DND-41 (cell line): Measurements from ENCODE around the gene NUDT6.

Experiments used
- ATAC-seq: fragments of 200-7000 bp; cut with Tn5 transposase; 3 replicates; pipeline ENCODE4 v1.9.1; 2021; ENCODE audit warnings: low read depth; ENCODE audit not compliant: insufficient read depth
- DNase-seq: peaks from one replicate; pipeline ENCODE4 v3.0.0-alpha.2; 2020
- H2AFZ ChIP-seq: 2 replicates; pipeline ENCODE4 v1.6.0; 2012; ENCODE audit warnings: low read depth, low read length
- H3K27ac ChIP-seq: 2 replicates; pipeline ENCODE4 v1.5.1; 2012; ENCODE audit warnings: low read length, inconsistent platforms
- H3K27me3 ChIP-seq: fragments of 200-600 bp; sonication (generic); 2 replicates; pipeline ENCODE4 v1.6.0; 2012; ENCODE audit warnings: low read length, mild to moderate bottlenecking, inconsistent platforms; ENCODE audit not compliant: insufficient read depth, poor library complexity
- H3K36me3 ChIP-seq: 2 replicates; pipeline ENCODE4 v1.5.1; 2012; ENCODE audit warnings: low read length, inconsistent platforms; ENCODE audit not compliant: insufficient read depth
- H3K4me1 ChIP-seq: 2 replicates; pipeline ENCODE4 v1.5.1; 2012; ENCODE audit warnings: mild to moderate bottlenecking, low read length; ENCODE audit not compliant: insufficient read depth
- H3K4me2 ChIP-seq: 2 replicates; pipeline ENCODE4 v1.6.0; 2012; ENCODE audit warnings: mild to moderate bottlenecking, moderate library complexity, low read length, inconsistent platforms; ENCODE audit not compliant: insufficient read depth
- H3K4me3 ChIP-seq, 2 experiments: fragments of 200-600 bp in 1 of 2; shearing (Covaris generic) in 1 of 2; 2 replicates each; pipeline ENCODE4 v1.5.1; 2012 to 2016; ENCODE audit warnings: inconsistent platforms in 2 of 2, low read length in 2 of 2, mild to moderate bottlenecking in 2 of 2, low read depth in 1 of 2, moderate library complexity in 1 of 2
- H3K79me2 ChIP-seq: 2 replicates; pipeline ENCODE4 v1.6.0; 2012; ENCODE audit warnings: low read length, inconsistent platforms; ENCODE audit not compliant: insufficient read depth
- H3K9ac ChIP-seq: 2 replicates; pipeline ENCODE4 v1.6.0; 2012; ENCODE audit warnings: low read depth, mild to moderate bottlenecking, inconsistent platforms, low read length, moderate library complexity
- H3K9me3 ChIP-seq: 2 replicates; pipeline ENCODE4 v1.5.1; 2012; ENCODE audit warnings: low read length, moderate library complexity, mild to moderate bottlenecking, inconsistent platforms; ENCODE audit not compliant: insufficient read depth, severe bottlenecking
- H4K20me1 ChIP-seq: 2 replicates; pipeline ENCODE4 v1.6.0; 2012; ENCODE audit warnings: low read length; ENCODE audit not compliant: insufficient read depth
- EZH2 ChIP-seq: IDR thresholded peaks from 3 replicates; pipeline ENCODE4 v1.6.1; 2012; ENCODE audit warnings: borderline replicate concordance, low read depth, mild to moderate bottlenecking, moderate library complexity, low read length, inconsistent platforms; ENCODE audit not compliant: severe bottlenecking
- TF ChIP-seq, protein P1 (sequence below): IDR thresholded peaks from 2 replicates; pipeline ENCODE4 v1.5.1; 2012; ENCODE audit warnings: borderline replicate concordance, low read length, moderate library complexity, mild to moderate bottlenecking; ENCODE audit not compliant: poor library complexity, severe bottlenecking; ENCODE audit errors: extremely low read depth

Gene NUDT6

GRCh38 chr4:122901247-122902010, 21.0 kb downstream of the NUDT6 start:
- no peaks in the 10 kb centered on the region for H3K36me3 ChIP-seq
- no peaks in the 10 kb centered on the region for H3K79me2 ChIP-seq
- ATAC-seq (no peak), DNase-seq (no peak)
- no peaks in the 10 kb centered on the region for H4K20me1 ChIP-seq
- no peaks in the 10 kb centered on the region for H3K9me3 ChIP-seq
- H3K4me3 ChIP-seq: no peak overlapping the region
- no peak overlapping the region for H2AFZ ChIP-seq
- H3K4me1 ChIP-seq: no peaks in the 10 kb centered on the region
- no peak overlapping the region for H3K4me2 ChIP-seq
- TF ChIP-seq EZH2: no peak
- TF ChIP-seq, protein P1, sequence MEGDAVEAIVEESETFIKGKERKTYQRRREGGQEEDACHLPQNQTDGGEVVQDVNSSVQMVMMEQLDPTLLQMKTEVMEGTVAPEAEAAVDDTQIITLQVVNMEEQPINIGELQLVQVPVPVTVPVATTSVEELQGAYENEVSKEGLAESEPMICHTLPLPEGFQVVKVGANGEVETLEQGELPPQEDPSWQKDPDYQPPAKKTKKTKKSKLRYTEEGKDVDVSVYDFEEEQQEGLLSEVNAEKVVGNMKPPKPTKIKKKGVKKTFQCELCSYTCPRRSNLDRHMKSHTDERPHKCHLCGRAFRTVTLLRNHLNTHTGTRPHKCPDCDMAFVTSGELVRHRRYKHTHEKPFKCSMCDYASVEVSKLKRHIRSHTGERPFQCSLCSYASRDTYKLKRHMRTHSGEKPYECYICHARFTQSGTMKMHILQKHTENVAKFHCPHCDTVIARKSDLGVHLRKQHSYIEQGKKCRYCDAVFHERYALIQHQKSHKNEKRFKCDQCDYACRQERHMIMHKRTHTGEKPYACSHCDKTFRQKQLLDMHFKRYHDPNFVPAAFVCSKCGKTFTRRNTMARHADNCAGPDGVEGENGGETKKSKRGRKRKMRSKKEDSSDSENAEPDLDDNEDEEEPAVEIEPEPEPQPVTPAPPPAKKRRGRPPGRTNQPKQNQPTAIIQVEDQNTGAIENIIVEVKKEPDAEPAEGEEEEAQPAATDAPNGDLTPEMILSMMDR: no peak
- H3K27me3 ChIP-seq: no peaks in the 10 kb centered on the region
- no peak overlapping the region for H3K27ac ChIP-seq
- H3K9ac ChIP-seq: no peak overlapping the region

DNA sequence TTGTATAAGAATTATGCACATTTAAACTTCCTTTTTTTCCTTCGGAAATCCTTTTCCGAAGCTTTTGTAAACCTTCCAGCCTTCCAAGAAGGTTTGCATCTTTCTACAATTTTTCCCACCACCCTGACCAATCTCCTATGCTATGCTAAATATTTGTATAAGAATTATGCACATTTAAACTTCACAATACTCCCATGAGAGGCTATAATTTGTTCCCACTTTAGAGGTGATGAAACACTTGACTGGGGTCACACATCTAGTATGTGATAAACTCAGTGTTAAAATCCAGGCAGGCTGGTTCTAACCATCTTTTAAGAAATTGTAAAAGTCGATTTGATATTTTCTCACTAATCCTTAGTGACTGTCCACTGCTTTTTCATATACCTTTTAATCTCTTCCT, 22.1 kb downstream of the NUDT6 start:
- TF ChIP-seq EZH2: no peak
- TF ChIP-seq, protein P1: no peak

DNA sequence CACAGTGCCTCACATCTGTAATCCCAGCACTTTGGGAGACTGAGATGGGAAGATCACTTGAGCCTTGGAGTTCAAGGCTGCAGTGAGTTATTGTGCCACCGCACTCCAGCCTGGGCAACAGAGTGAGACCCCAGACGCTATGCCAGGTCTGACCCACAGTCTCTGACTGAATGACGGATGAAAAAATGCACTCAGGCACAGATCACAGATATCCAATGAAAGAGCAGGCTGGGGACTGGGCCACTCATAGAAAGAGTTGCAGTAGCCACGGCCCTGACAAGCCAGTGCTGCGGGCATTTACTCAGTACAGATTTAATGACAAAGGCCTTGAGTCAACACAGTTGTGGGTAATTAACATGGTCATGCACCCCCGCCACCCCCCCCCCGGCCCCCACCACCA, 22.7 kb downstream of the NUDT6 start:
- Histone ChIP-seq H3K79me2 (no peaks in the 10 kb centered on the region), H3K4me3 (no peak overlapping the region), H3K9me3 (no peaks in the 10 kb centered on the region), H3K27me3 (no peaks in the 10 kb centered on the region), H4K20me1 (no peaks in the 10 kb centered on the region), H3K27ac (no peak overlapping the region), H3K36me3 (no peaks in the 10 kb centered on the region), H3K4me1 (no peaks in the 10 kb centered on the region), H3K4me2 (no peak overlapping the region), H3K9ac (no peak overlapping the region), H2AFZ (no peak overlapping the region)
- no peak for ATAC-seq
- TF ChIP-seq, protein P1: no peak
- TF ChIP-seq EZH2: no peak
- DNase-seq: no peak

More for the DNA sequence above, 22.1 kb downstream of the NUDT6 start:
- Histone ChIP-seq H3K4me3 (no peak overlapping the region), H3K27ac (no peak overlapping the region), H3K4me1 (no peaks in the 10 kb centered on the region), H3K27me3 (no peaks in the 10 kb centered on the region), H3K9me3 (no peaks in the 10 kb centered on the region), H4K20me1 (no peaks in the 10 kb centered on the region), H3K9ac (no peak overlapping the region), H3K4me2 (no peak overlapping the region), H3K79me2 (no peaks in the 10 kb centered on the region), H2AFZ (no peak overlapping the region), H3K36me3 (no peaks in the 10 kb centered on the region)
- ATAC-seq (no peak), DNase-seq (no peak)
